HepG2 (cell line): Measurements from ENCODE around the gene SLC39A2. TPM values are rescaled to one million over a fixed set of nuclear protein-coding genes. Genes with fewer than 3 reads are reported as not detected.

ENCODE experiments used
- GABPB1 ChIP-seq: IDR thresholded peaks from 2 replicates; pipeline ENCODE4 v1.6.1; 2016; ENCODE audit warnings: mild to moderate bottlenecking, missing genetic modification reagents, moderate library complexity, missing compliant biosample characterization
- HBP1 ChIP-seq: IDR thresholded peaks from 2 replicates; pipeline ENCODE4 v1.6.1; 2016; ENCODE audit warnings: low read depth, control low read depth
- HES4 ChIP-seq: sonication (generic); formaldehyde crosslinking; IDR thresholded peaks from 2 replicates; pipeline ENCODE4 v1.9.0; 2021; ENCODE audit warnings: mild to moderate bottlenecking, missing genetic modification reagents, borderline replicate concordance
- IRF2 ChIP-seq: IDR thresholded peaks from 2 replicates; pipeline ENCODE4 v1.6.1; 2018; ENCODE audit warnings: missing genetic modification reagents, missing compliant biosample characterization
- SYNCRIP ChIP-seq: fragments of 200-400 bp; formaldehyde crosslinking; IDR thresholded peaks from 2 replicates; pipeline ENCODE4 v1.6.1; 2018; ENCODE audit warnings: mild to moderate bottlenecking, low read depth, low read length; ENCODE audit not compliant: insufficient read depth
- ZBED4 ChIP-seq: sonication (generic); formaldehyde crosslinking; IDR thresholded peaks from 2 replicates; pipeline ENCODE4 v1.4.0; 2020; ENCODE audit warnings: missing genetic modification reagents, borderline replicate concordance
- ZBTB38 ChIP-seq: sonication (generic); formaldehyde crosslinking; IDR thresholded peaks from 2 replicates; pipeline ENCODE4 v1.5.1; 2020; ENCODE audit warnings: mild to moderate bottlenecking, missing genetic modification reagents
- ZBTB43 ChIP-seq: sonication (generic); formaldehyde crosslinking; conservative IDR thresholded peaks from 2 replicates; pipeline ENCODE4 v1.4.0; 2020; ENCODE audit warnings: missing genetic modification reagents
- ZNF18 ChIP-seq: sonication (generic); formaldehyde crosslinking; IDR thresholded peaks from 2 replicates; pipeline ENCODE4 v1.8.0; 2022; ENCODE audit warnings: mild to moderate bottlenecking, missing genetic modification reagents; ENCODE audit not compliant: insufficient replicate concordance
- ZNF326 ChIP-seq: sonication (generic); formaldehyde crosslinking; IDR thresholded peaks from 2 replicates; pipeline ENCODE4 v1.4.0; 2020; ENCODE audit warnings: missing genetic modification reagents, borderline replicate concordance
- ZNF547 ChIP-seq: sonication (generic); formaldehyde crosslinking; IDR thresholded peaks from 2 replicates; pipeline ENCODE4 v1.5.1; 2020; ENCODE audit warnings: mild to moderate bottlenecking, missing genetic modification reagents
- ZZZ3 ChIP-seq: sonication (generic); formaldehyde crosslinking; IDR thresholded peaks from 2 replicates; pipeline ENCODE4 v1.4.0; 2020; ENCODE audit warnings: missing genetic modification reagents, mild to moderate bottlenecking, borderline replicate concordance
- polyA plus RNA-seq, 8 experiments: library from polyadenylated mRNA; depleted of rRNA in 3 of 8; stranded (reverse) in 7 of 8; unstranded in 1 of 8; fragments of >200 nt; fragmentation: Illumina TruSeq in 4 of 8; extraction: Trizol in 4 of 8; gene quantifications; 2 replicates each; pipeline versions ENCODE4 v1.2.1 to v1.2.3, GENCODE V29; 2011 to 2016; ENCODE audit warnings: low read depth in 4 of 8, missing spikeins in 1 of 8, mixed read lengths in 1 of 8; ENCODE audit not compliant: insufficient read depth in 1 of 8
- total RNA-seq, 5 experiments: library from RNA; depleted of rRNA; stranded (reverse); fragments of >200 nt; fragmentation: Illumina TruSeq; extraction: Trizol; gene quantifications; 2 replicates each; pipeline ENCODE4 v1.2.3, GENCODE V29; 2016; ENCODE audit warnings: low read depth in 1 of 5
- TF ChIP-seq, protein P1 (sequence below): sonication (generic); formaldehyde crosslinking; IDR thresholded peaks from 2 replicates; pipeline ENCODE4 v1.4.0; 2020; ENCODE audit warnings: mild to moderate bottlenecking, missing genetic modification reagents
- TF ChIP-seq, protein P2 (sequence below): sonication (generic); formaldehyde crosslinking; IDR thresholded peaks from 2 replicates; pipeline ENCODE4 v1.8.0; 2022; ENCODE audit warnings: missing genetic modification reagents, mild to moderate bottlenecking, moderate library complexity, borderline replicate concordance

The SLC39A2 gene
- total and polyA plus RNA-seq, 2 of the 13 experiments (the other 11 are each of a cell fraction or from before 2014, with no cell fraction given), result 0.08 to 0.11 TPM

DNA sequence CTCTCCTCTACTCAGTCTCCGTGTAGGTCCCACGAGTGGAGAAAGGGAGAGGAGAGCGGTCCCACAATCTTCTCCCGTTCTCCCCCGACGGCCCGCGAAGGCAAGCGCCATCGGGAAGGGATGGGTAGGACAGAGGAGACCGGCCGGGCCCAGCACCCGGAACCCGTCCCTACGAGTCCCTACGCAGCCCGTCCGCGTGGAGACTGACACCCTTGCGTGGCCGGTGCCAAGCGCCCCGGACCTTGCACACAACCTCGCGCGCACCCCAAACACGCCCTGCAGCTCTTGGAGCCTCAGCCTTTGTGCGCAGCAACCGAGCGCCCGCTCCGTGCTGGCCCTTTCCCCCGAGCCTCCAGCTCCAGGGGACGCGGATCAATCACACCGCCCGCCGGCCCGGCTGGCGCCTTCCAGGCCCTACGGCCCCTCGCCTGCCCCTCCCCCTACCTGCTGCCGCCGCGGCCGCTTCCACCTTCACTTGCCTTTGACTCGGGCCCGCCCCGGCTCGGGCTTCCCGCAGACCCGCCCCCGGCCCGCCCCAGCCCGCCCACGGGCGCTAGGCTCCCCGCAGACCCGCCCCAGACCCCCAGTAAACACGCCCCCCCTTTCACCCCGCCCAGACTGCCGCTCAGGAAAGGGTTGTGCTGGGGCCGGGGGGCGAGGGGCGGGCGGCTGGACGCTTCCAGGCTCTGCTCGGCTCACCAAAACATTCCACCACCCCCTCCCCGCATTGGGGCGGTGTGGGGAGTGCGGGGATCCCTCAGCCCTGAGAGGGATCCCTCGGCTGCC is 25.7 kb downstream of the SLC39A2 start, which contains the start of gene NDRG2 (continued):
- TF ChIP-seq ZNF18 (CRISPR knock-in tag) (no peak), ZNF547 (CRISPR knock-in tag) (peak; percentile 53; the same call in 1 of the 2 replicates), IRF2 (CRISPR knock-in tag) (0 out of 2 replicates have a peak, but pooled peaks have one; percentile 45), ZBTB38 (CRISPR knock-in tag) (peak; percentile 63; the same call in 1 of the 2 replicates), ZBTB43 (CRISPR knock-in tag) (peak; percentile 80), ZNF326 (CRISPR knock-in tag) (no peak), HES4 (CRISPR knock-in tag) (peak; percentile 92), GABPB1 (peak; percentile 81; the same call in 1 of the 2 replicates), ZZZ3 (CRISPR knock-in tag) (no peak; the same call in 1 of the 2 replicates), HBP1 (CRISPR knock-in tag) (peak; percentile 65; the same call in 1 of the 2 replicates), SYNCRIP (no peak), ZBED4 (CRISPR knock-in tag) (peak; percentile 71; the same call in 1 of the 2 replicates)
- TF ChIP-seq, protein P1, sequence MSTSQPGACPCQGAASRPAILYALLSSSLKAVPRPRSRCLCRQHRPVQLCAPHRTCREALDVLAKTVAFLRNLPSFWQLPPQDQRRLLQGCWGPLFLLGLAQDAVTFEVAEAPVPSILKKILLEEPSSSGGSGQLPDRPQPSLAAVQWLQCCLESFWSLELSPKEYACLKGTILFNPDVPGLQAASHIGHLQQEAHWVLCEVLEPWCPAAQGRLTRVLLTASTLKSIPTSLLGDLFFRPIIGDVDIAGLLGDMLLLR (CRISPR knock-in tag), result peak; percentile 83; the same call in 1 of the 2 replicates
- TF ChIP-seq, protein P2, sequence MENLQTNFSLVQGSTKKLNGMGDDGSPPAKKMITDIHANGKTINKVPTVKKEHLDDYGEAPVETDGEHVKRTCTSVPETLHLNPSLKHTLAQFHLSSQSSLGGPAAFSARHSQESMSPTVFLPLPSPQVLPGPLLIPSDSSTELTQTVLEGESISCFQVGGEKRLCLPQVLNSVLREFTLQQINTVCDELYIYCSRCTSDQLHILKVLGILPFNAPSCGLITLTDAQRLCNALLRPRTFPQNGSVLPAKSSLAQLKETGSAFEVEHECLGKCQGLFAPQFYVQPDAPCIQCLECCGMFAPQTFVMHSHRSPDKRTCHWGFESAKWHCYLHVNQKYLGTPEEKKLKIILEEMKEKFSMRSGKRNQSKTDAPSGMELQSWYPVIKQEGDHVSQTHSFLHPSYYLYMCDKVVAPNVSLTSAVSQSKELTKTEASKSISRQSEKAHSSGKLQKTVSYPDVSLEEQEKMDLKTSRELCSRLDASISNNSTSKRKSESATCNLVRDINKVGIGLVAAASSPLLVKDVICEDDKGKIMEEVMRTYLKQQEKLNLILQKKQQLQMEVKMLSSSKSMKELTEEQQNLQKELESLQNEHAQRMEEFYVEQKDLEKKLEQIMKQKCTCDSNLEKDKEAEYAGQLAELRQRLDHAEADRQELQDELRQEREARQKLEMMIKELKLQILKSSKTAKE (CRISPR knock-in tag), result no peak; the same call in 1 of the 2 replicates
